ENCODE results near the gene NEBL.

NEBL gene

DNA sequence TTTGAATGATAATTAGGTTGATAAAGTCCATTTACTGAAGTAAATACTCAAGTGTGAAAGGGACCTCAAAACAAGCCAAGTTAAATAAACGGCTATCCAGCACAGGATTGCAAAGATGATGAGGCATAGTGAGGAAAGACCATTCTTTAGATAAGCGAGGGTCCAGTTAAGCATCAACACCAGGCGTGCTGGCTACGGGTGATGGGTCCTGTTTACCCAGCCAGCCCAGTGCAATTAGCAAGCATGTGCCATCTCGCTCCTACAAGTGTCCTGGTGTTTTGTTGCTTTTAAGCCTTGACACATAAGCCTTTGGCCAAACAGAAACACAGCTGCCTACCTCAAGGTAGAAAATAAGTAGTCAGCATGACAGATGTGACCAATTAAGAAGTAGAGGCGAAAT lies 7.1 kb downstream of the NEBL start (continued):
- TF ChIP-seq, protein P1, sequence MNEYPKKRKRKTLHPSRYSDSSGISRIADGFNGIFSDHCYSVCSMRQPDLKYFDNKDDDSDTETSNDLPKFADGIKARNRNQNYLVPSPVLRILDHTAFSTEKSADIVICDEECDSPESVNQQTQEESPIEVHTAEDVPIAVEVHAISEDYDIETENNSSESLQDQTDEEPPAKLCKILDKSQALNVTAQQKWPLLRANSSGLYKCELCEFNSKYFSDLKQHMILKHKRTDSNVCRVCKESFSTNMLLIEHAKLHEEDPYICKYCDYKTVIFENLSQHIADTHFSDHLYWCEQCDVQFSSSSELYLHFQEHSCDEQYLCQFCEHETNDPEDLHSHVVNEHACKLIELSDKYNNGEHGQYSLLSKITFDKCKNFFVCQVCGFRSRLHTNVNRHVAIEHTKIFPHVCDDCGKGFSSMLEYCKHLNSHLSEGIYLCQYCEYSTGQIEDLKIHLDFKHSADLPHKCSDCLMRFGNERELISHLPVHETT (tag by site-specific recombination; IDR thresholded peaks at IDR 0.05): peak; percentile 68
- TF ChIP-seq, protein P2, sequence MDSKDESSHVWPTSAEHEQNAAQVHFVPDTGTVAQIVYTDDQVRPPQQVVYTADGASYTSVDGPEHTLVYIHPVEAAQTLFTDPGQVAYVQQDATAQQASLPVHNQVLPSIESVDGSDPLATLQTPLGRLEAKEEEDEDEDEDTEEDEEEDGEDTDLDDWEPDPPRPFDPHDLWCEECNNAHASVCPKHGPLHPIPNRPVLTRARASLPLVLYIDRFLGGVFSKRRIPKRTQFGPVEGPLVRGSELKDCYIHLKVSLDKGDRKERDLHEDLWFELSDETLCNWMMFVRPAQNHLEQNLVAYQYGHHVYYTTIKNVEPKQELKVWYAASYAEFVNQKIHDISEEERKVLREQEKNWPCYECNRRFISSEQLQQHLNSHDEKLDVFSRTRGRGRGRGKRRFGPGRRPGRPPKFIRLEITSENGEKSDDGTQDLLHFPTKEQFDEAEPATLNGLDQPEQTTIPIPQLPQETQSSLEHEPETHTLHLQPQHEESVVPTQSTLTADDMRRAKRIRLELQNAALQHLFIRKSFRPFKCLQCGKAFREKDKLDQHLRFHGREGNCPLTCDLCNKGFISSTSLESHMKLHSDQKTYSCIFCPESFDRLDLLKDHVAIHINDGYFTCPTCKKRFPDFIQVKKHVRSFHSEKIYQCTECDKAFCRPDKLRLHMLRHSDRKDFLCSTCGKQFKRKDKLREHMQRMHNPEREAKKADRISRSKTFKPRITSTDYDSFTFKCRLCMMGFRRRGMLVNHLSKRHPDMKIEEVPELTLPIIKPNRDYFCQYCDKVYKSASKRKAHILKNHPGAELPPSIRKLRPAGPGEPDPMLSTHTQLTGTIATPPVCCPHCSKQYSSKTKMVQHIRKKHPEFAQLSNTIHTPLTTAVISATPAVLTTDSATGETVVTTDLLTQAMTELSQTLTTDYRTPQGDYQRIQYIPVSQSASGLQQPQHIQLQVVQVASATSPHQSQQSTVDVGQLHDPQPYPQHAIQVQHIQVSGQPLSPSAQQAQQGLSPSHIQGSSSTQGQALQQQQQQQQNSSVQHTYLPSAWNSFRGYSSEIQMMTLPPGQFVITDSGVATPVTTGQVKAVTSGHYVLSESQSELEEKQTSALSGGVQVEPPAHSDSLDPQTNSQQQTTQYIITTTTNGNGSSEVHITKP (tag by site-specific recombination; IDR thresholded peaks at IDR 0.05): peak; percentile 94
- peak; percentile 83 for TF ChIP-seq SCRT2 (tag by site-specific recombination; IDR thresholded peaks at IDR 0.05)
- TF ChIP-seq ZFP3 (tag by site-specific recombination; IDR thresholded peaks at IDR 0.05; ENCODE audit: low read depth): no peak
- TF ChIP-seq ZNF157 (tag by site-specific recombination; IDR thresholded peaks at IDR 0.05): no peak
- TF ChIP-seq ZNF776 (tag by site-specific recombination; IDR thresholded peaks at IDR 0.05; ENCODE audit: borderline replicate concordance): no peak
- peak; percentile 52; the same call in 1 of the 2 replicates for TF ChIP-seq ZNF391 (tag by site-specific recombination; IDR thresholded peaks at IDR 0.05; ENCODE audit: borderline replicate concordance, low read depth)
- no peak for TF ChIP-seq KLF9 (tag by site-specific recombination; IDR thresholded peaks at IDR 0.05; ENCODE audit: low read depth)
- TF ChIP-seq GFI1B (tag by site-specific recombination; IDR thresholded peaks at IDR 0.05): no peak
- TF ChIP-seq ZIC2 (tag by site-specific recombination; IDR thresholded peaks at IDR 0.05): no peak
- TF ChIP-seq, protein P3, sequence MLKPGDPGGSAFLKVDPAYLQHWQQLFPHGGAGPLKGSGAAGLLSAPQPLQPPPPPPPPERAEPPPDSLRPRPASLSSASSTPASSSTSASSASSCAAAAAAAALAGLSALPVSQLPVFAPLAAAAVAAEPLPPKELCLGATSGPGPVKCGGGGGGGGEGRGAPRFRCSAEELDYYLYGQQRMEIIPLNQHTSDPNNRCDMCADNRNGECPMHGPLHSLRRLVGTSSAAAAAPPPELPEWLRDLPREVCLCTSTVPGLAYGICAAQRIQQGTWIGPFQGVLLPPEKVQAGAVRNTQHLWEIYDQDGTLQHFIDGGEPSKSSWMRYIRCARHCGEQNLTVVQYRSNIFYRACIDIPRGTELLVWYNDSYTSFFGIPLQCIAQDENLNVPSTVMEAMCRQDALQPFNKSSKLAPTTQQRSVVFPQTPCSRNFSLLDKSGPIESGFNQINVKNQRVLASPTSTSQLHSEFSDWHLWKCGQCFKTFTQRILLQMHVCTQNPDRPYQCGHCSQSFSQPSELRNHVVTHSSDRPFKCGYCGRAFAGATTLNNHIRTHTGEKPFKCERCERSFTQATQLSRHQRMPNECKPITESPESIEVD (tag by site-specific recombination; IDR thresholded peaks at IDR 0.05): no peak
- TF ChIP-seq SCRT1 (tag by site-specific recombination; IDR thresholded peaks at IDR 0.05; ENCODE audit: borderline replicate concordance): peak; percentile 53; the same call in 1 of the 2 replicates
- peak; percentile 31; the same call in 1 of the 2 replicates for TF ChIP-seq FEZF1 (tag by site-specific recombination; IDR thresholded peaks at IDR 0.05)
- TF ChIP-seq ZSCAN23 (tag by site-specific recombination; IDR thresholded peaks at IDR 0.05): peak; percentile 65; the same call in 1 of the 2 replicates
- TF ChIP-seq KLF8 (tag by site-specific recombination; IDR thresholded peaks at IDR 0.05): peak; percentile 34; the same call in 1 of the 2 replicates
- TF ChIP-seq, protein P4, sequence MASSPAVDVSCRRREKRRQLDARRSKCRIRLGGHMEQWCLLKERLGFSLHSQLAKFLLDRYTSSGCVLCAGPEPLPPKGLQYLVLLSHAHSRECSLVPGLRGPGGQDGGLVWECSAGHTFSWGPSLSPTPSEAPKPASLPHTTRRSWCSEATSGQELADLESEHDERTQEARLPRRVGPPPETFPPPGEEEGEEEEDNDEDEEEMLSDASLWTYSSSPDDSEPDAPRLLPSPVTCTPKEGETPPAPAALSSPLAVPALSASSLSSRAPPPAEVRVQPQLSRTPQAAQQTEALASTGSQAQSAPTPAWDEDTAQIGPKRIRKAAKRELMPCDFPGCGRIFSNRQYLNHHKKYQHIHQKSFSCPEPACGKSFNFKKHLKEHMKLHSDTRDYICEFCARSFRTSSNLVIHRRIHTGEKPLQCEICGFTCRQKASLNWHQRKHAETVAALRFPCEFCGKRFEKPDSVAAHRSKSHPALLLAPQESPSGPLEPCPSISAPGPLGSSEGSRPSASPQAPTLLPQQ (tag by site-specific recombination; IDR thresholded peaks at IDR 0.05): 0 out of 2 replicates have a peak, but pooled peaks have one; percentile 23
- TF ChIP-seq ZNF2 (tag by site-specific recombination; IDR thresholded peaks at IDR 0.05): 0 out of 2 replicates have a peak, but pooled peaks have one; percentile 30
- no peak for TF ChIP-seq ZBTB17 (tag by site-specific recombination; IDR thresholded peaks at IDR 0.05)
- TF ChIP-seq ZNF311 (tag by site-specific recombination; IDR thresholded peaks at IDR 0.05; ENCODE audit: borderline replicate concordance): no peak
- no peak for TF ChIP-seq ZNF112 (tag by site-specific recombination; IDR thresholded peaks at IDR 0.05)
- no peak for TF ChIP-seq KLF10 (tag by site-specific recombination; IDR thresholded peaks at IDR 0.05)
- TF ChIP-seq ZNF501 (tag by site-specific recombination; IDR thresholded peaks at IDR 0.05): no peak

All from HEK293 (cell line).